OCI-LY3 (cell line): Measurements from ENCODE around the gene NCAPG.

Experiments
- CTCF ChIP-seq: fragments of 200-600, 300-600 bp; sonication (generic); IDR thresholded peaks from 2 replicates; pipeline ENCODE4 v1.5.1; 2014; ENCODE audit warnings: antibody characterized with exemption, low read length, low read depth
- EZH2phosphoT487 ChIP-seq: fragments of 200-600 bp; shearing (Covaris generic); IDR thresholded peaks from 2 replicates; pipeline ENCODE4 v1.6.1; 2018; ENCODE audit warnings: antibody characterized with exemption, mixed run types, low read depth

GRCh38 chr4:17851959-17852358 is 41.2 kb downstream of the NCAPG start:
- no peak for TF ChIP-seq CTCF
- TF ChIP-seq EZH2phosphoT487 = no peak
